SIG-M5 treated with dmso at 0.1 percent for 504 hours (cell line): Measurements from ENCODE around the gene TNFRSF12A.
"Not testable (repeated sequence)": the region's sequence is repeated elsewhere in the genome, so short reads cannot be mapped to it uniquely, and the experiment has no call there.

ENCODE experiments used
- DNase-seq: peaks from one replicate; lab custom pipeline; 2025; ENCODE audit not compliant: unreplicated experiment; lab: John Stamatoyannopoulos, UW

TNFRSF12A gene

DNA sequence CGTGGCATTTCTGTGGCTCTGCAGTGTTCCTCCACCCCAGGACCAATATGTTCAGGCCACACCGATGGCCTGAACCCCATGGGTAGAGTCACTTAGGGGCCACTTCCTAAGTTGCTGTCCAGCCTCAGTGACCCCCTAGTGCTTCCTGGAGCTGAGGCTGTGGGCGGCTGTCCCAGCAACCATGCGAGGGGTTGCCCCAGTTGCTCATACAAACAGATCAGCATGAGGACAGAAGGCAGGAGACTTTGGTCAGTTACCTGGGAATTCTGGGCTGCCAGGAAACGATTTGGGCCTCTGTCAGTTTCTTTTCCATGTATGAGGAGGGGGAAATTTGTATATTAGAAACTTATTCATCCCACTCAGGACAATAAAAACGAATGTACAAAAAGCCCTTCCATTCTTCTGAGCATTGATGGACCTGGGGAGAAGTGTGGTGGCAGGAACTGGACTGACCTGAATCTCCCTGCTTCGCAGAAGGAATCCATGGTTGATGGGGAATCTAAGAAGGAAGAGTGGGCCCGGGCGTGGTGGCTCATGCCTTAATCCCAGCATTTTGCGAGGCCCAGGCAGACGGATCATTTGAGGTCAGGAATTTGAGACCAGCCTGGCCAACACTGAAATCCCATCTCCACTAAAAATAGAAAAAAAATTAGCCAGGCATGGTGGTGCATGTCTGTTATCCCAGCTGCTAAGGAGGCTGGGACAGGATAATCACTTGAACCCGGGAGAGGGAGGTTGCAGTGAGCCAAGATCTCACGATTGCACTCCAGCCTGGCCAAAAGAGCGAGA is 40.4 kb downstream of the TNFRSF12A start:
- no peak for DNase-seq

DNA sequence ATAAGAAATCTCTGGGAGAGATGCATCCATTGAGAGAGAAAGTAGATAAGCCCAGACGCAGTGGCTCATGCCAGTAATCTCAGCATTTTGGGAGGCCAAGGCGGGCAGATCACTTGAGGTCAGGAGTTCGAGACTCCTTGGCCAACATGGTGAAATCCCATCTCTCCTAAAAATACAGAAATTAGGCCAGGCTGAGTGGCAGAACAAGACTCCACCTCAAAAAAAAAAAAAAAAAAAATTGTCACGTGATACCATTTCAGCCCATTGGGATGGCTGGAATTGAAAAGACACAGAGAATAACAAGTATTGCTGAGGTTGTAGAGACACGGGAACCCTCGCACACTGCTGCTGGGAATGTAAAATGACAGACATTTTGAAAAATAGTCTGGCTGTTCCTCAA is 42.4 kb downstream of the TNFRSF12A start:
- no peak for DNase-seq

DNA sequence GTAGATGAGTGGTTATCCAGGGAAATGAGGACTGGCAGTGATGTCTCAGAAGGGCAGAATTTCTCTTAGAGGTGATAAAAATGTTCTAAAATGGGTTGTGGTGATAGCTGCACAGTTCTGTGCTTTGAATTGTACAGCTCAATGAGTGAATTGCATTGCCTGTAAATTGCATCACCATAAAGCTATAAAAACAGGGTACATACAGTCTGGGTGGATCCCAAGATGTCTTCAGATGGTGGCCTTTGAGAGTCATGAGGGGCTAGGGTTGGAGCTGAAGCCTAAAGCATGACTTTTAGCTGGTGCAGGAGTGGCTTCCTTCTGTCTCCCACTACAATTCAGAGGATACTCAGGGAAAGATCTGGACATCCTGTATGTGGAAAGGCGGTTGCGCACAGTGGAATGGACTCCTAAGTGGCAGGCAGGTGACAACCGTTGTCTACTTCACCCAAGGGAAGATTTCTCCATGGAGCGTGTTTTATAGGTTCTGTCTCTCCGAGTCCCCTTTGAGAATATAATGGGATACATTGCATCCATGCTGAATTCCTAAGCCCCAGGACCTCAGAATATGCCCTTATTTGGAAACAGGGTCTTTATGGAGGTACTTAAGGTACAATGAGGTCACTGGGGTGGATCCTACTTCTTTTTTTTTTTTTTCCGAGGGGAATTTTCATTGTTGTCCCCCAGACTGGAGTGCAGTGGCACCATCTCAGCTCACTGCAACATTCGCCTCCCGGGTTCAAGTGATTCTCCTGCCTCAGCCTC is 43.6 kb downstream of the TNFRSF12A start:
- DNase-seq = no peak

DNA sequence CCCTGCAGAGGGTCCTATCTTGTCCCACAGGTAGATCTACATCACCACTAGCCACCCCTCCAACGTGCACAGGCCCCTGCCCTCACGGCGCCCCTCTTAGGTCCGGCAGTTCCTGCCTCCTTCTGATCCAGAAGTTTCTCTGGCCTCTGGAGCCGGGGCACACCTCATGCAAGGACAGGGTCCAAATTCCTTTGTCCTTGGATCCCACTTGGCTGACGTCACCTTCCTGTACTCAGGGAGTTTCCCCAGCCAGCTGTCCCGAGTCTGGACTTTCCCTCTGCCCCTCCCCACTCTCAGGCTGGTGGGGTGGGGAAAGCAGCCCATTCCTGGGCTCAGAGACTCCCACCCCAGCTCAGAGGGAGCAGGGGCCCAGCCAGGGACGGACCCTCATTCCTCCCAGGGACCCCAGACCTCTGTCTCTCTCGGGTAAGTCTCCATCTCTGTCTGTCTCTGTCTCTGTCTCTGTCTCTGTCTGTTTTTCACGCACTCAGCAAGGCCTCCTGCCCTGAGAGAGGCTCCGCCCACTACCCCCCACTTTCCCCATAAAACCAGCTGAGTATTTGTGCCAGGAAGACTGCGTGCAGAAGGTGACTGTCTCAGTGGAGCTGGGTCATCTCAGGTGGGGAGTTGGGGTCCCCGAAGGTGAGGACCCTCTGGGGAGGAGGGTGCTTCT is 45.0 kb downstream of the TNFRSF12A start, which contains the start of gene IL32:
Gene IL32 (plus strand): TSS at position 572 of the 673 bp plus-strand sequence. CDS start 172 bp downstream, outside the sequence.
- no peak for DNase-seq

DNA sequence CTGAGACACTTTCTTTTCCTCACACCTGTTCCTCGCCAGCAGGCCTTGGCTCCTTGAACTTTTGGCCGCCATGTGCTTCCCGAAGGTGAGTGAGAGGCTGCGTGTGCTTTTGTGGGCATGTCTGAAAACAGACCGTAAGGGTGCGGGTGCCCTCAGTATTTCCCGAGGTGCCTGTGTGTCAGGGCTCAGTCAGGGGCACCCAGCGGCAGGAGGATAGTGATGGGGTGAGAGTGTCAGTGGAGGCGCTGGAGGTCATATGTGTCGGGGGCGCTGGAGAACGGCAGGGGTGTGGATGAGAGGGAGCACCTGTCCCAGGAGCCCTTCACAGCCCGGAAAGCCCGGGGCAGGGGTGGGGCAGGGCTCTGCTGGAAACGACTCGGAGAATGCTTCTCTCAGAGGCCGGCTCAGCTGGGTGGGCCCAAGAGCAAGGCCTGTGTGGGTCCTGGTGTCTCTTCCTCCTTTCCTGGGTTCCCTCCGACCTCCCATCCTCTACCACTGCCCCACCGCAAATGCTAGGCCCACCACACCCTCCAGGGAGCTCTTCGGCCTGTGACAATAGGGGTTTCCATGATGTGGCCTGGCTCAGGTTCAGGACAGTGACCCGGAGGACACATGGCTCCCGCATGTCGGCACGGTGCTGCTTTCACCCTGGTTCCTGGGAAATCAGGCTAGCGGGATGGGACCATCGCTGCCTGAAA is 45.7 kb downstream of the TNFRSF12A start:
- no peak for DNase-seq

DNA sequence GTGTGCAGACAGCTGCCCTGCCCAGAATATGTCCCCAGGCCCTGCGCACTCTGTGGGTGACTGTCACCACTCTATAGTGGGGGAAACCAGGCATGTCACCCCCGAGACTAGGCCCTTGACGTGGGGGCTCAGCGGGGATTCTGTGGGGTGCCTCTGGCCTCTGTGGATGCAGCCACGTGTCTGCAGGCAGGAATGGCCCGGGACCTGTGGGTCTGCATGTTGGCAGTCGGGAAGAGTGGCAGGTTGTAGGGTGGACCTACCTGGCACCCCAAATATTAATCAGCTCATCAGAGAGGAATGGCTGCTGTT is 46.2 kb downstream of the TNFRSF12A start:
- no peak for DNase-seq

DNA sequence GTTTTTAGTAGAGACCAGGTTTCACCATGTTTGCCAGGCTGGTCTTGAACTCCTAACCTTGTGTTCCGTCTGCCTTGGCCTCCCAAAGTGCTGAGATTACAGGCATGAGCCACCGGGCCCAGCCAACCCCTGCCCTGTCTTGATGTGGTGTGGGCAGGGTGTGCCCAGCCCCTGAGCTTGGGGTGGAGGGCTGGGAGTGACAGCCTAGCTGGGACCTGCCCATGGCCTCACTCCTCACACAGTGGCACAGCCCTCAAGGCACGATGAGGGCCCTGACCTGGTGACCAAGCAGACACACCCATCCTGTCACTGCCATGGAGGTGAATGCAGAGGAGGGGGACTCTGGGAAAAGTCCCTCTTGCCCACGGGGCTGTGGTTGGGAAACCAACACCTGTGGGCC is 48.3 kb downstream of the TNFRSF12A start:
- DNase-seq = no peak

DNA sequence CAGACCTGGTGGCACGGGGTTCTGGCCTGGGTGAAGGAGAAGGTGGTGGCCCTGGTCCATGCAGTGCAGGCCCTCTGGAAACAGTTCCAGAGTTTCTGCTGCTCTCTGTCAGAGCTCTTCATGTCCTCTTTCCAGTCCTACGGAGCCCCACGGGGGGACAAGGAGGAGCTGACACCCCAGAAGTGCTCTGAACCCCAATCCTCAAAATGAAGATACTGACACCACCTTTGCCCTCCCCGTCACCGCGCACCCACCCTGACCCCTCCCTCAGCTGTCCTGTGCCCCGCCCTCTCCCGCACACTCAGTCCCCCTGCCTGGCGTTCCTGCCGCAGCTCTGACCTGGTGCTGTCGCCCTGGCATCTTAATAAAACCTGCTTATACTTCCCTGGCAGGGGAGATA is 49.0 kb downstream of the TNFRSF12A start:
- DNase-seq = not testable (repeated sequence)

DNA sequence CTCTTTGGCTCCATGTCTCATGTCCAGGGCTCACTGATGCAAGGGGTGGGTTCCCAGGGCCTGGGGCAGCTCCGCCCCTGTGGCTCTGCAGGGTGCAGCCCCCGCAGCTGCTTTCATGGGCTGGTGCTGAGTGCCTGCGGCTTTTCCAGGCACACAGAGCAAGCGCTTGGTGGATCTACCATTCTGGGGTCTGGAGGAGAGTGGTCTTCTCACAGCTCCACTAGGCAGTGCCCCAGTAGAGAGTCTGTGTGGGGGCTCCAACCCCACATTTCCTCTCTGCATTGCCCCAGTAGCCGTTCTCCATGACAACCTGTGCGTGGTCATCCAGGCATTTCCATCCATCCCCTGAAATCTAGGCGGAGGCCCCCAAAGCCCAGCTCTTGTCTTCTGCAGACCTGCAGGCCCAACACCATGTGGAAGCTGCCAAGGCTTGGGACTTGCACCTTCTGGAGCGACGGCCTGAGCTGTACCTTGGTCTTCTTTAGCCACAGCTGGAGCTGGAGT is 50.5 kb downstream of the TNFRSF12A start:
- no peak for DNase-seq

DNA sequence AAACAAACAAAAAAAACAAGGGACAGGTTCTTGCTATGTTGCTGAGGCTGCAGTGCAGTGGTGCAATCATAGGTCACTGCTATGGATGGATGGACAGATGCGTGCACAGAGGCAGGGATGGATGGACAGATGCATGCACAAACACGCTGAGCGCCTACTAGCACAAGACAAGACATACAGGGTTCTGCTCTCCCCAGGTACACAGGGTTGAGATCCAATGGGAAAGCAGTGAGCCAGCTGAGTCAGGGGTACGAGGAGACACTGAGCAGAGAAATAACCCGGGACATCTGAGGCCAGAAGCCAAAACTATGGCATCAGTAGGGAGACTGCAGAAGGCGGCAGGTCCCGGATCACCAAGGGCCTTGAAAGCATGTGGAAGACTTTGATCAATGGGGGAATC is 51.5 kb downstream of the TNFRSF12A start:
- no peak for DNase-seq
